T-helper 17 cell (primary cell): ENCODE measurements around the gene FKBP3. TPM values are rescaled to one million over a fixed set of nuclear protein-coding genes. Genes with fewer than 3 reads are reported as not detected.
A peak's percentile ranks its signal among the peaks of the same experiment; 100 is the strongest.
"Not testable (repeated sequence)": the region's sequence is repeated elsewhere in the genome, so short reads cannot be mapped to it uniquely, and the experiment has no call there.

ENCODE experiments used
- ATAC-seq: fragments of 150-1000 bp; cut with Tn5 transposase; 2 replicates; pipeline ENCODE4 v1.10.0; 2021; ENCODE audit warnings: mild to moderate bottlenecking, moderate library complexity
- DNase-seq, 3 donors: peaks; one replicate each; pipeline versions ENCODE4 v3.0.0 to v3.0.0-alpha.2; 2020 to 2021
- H3K9me3 ChIP-seq: one replicate; pipeline ENCODE4 v1.7.0; 2013; ENCODE audit warnings: low read length, mild to moderate bottlenecking; ENCODE audit not compliant: control insufficient read depth, poor library complexity, severe bottlenecking
- H3K27ac Mint-ChIP-seq: one replicate; pipeline ENCODE4 v1.8.0; 2022; ENCODE audit warnings: mild to moderate bottlenecking, moderate library complexity, mixed read lengths
- H3K27me3 Mint-ChIP-seq: one replicate; pipeline ENCODE4 v1.8.0; 2022; ENCODE audit warnings: mixed read lengths
- H3K36me3 Mint-ChIP-seq: one replicate; pipeline ENCODE4 v1.8.0; 2022; ENCODE audit warnings: low read depth, mixed read lengths
- H3K4me1 Mint-ChIP-seq: one replicate; pipeline ENCODE4 v1.8.0; 2022; ENCODE audit warnings: mild to moderate bottlenecking, mixed read lengths
- H3K4me3 Mint-ChIP-seq: one replicate; pipeline ENCODE4 v1.8.0; 2022; ENCODE audit warnings: mild to moderate bottlenecking, moderate library complexity, mixed read lengths
- total RNA-seq, 4 donors: library from RNA in 2 of 4; stranded (reverse) in 2 of 4; gene quantifications; one replicate each; pipeline ENCODE4 v1.2.3 and lab custom pipeline; 2022 to 2026

FKBP3 gene
- total RNA-seq, 2 donors from 2014 or later = 30.1 to 31.4 TPM

- Mint-ChIP-seq H3K27me3 (no peaks in the 10 kb centered on the region), H3K4me3 (no peak overlapping the region), H3K4me1 (peaks cover 15% of the 10 kb centered on the region), H3K36me3 (peaks cover 8% of the 10 kb centered on the region), H3K27ac (no peak overlapping the region)
- no peaks in the 10 kb centered on the region for H3K9me3 ChIP-seq
- no peak for DNase-seq
- no peak for ATAC-seq
These were observed 39.1 kb downstream of the FKBP3 start for GRCh38 chr14:45095143-45095542.

- H3K27me3 Mint-ChIP-seq = no peaks in the 10 kb centered on the region
- DNase-seq (no peak), ATAC-seq (no peak)
- no peak overlapping the region for H3K27ac Mint-ChIP-seq
- no peaks in the 10 kb centered on the region for H3K9me3 ChIP-seq
- H3K4me3 Mint-ChIP-seq = no peak overlapping the region
- H3K4me1 Mint-ChIP-seq = peaks cover 19% of the 10 kb centered on the region
- peaks cover 8% of the 10 kb centered on the region for H3K36me3 Mint-ChIP-seq
These were observed 40.0 kb downstream of the FKBP3 start for GRCh38 chr14:45094275-45094674.

DNA sequence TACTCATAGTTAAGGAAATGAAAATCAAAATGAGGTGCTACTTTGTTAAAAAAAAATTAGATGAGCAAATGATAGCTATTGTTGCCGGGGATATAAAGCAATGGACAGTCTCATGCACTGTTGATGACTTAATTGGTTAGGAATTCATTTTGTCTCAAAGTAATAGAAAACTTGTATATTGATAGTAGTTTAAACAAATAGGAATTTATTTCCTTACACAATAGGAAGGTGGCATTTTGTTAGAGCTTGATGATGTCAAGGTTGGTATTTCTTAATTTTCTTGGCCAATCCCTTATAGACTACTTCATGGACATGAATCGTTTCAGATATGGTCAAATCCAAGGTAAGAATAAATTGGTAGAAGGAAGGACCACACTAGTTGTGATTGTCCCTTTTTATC, 42.6 kb downstream of the FKBP3 start:
- no peak overlapping the region for H3K4me3 Mint-ChIP-seq
- no peaks in the 10 kb centered on the region for H3K27me3 Mint-ChIP-seq

GRCh38 chr14:45089813-45090212, 44.5 kb downstream of the FKBP3 start:
- Mint-ChIP-seq H3K4me3 (no peak overlapping the region), H3K27ac (peak overlapping the region; percentile 49), H3K4me1 (peaks cover 46% of the 10 kb centered on the region), H3K27me3 (no peaks in the 10 kb centered on the region), H3K36me3 (no peaks in the 10 kb centered on the region)
- no peaks in the 10 kb centered on the region for H3K9me3 ChIP-seq
- ATAC-seq (peak; percentile 44), DNase-seq (no peak)

More for the DNA sequence above, 42.6 kb downstream of the FKBP3 start:
- DNase-seq (no peak), ATAC-seq (no peak)
- H3K27ac Mint-ChIP-seq = peak overlapping the region; percentile 16
- no peaks in the 10 kb centered on the region for H3K9me3 ChIP-seq
- H3K4me1 Mint-ChIP-seq = peaks cover 35% of the 10 kb centered on the region
- H3K36me3 Mint-ChIP-seq = peaks cover 3% of the 10 kb centered on the region

- no peaks in the 10 kb centered on the region for H3K27me3 Mint-ChIP-seq
- H3K27ac Mint-ChIP-seq = peak overlapping the region; percentile 97
- no peaks in the 10 kb centered on the region for H3K9me3 ChIP-seq
- ATAC-seq (no peak), DNase-seq (no peak)
- no peaks in the 10 kb centered on the region for H3K36me3 Mint-ChIP-seq
- H3K4me1 Mint-ChIP-seq = peaks cover 47% of the 10 kb centered on the region
- peak overlapping the region; percentile 95 for H3K4me3 Mint-ChIP-seq
These were observed 49.3 kb downstream of the FKBP3 start for GRCh38 chr14:45084946-45085346.

- H3K4me1 Mint-ChIP-seq = peaks cover 40% of the 10 kb centered on the region
- peak within 1 kb of the TSS; percentile 95 for H3K4me3 Mint-ChIP-seq
- H3K27me3 Mint-ChIP-seq = no peaks in the 10 kb centered on the region
- H3K27ac Mint-ChIP-seq = peak within 1 kb of the TSS; percentile 97
- peak; percentile 93 for ATAC-seq
- no peaks in the 10 kb centered on the region for H3K36me3 Mint-ChIP-seq
- no peaks in the 10 kb centered on the region for H3K9me3 ChIP-seq
- DNase-seq = peak; percentile 92 to 96 (median 96)
These were observed 50.1 kb downstream of the FKBP3 start, which contains the start of gene PRPF39 for GRCh38 chr14:45083976-45084722. Gene PRPF39, plus strand, starts transcription at chr14:45084116. Its CDS starts 11,124 bp downstream, at chr14:45095240.

GRCh38 chr14:45083617-45083975, 50.7 kb downstream of the FKBP3 start:
- H3K9me3 ChIP-seq = no peaks in the 10 kb centered on the region
- H3K27ac Mint-ChIP-seq = peak overlapping the region; percentile 97
- no peak for ATAC-seq
- no peaks in the 10 kb centered on the region for H3K27me3 Mint-ChIP-seq
- peaks cover 38% of the 10 kb centered on the region for H3K4me1 Mint-ChIP-seq
- H3K36me3 Mint-ChIP-seq = no peaks in the 10 kb centered on the region
- DNase-seq = no peak
- peak overlapping the region; percentile 95 for H3K4me3 Mint-ChIP-seq

DNA sequence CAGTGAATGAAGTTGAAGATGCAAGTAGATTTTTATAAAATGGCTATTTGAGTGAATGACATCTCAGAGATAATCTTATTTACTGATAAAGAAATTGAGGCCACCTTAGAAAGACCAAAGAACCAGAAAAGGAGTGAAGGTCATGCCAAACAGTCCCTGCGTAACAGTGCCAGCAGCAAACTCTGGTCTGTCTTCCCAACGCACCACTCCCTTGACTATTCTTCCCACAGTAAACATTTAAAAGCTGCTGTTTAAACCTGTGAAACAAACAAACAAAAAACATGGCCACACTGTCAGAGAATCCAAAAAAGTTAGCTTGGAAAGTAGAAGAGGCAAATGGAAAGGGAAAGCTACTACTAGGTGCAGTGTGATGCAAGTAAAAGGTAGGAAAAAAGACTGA, 51.9 kb downstream of the FKBP3 start:
- Mint-ChIP-seq H3K4me3 (peak overlapping the region; percentile 47), H3K27ac (no peak overlapping the region), H3K36me3 (peaks cover 2% of the 10 kb centered on the region), H3K27me3 (no peaks in the 10 kb centered on the region), H3K4me1 (peaks cover 30% of the 10 kb centered on the region)
- ATAC-seq (no peak), DNase-seq (no peak)
- H3K9me3 ChIP-seq = no peaks in the 10 kb centered on the region

DNA sequence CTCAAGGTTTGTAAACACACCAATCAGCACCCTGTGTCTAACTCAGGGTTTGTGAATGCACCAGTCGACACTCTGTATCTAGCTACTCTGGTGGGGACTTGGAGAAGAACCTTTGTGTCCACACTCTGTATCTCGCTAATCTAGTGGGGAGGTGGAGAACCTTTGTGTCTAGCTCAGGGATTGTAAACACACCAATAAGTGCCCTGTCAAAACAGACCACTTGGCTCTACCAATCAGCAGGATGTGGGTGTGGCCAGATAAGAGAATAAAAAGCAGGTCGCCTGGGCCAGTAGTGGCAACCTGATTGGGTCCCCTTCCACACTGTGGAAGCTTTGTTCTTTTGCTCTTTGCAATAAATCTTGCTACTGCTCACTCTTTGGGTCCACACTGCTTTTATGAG, 53.2 kb downstream of the FKBP3 start:
- not testable (repeated sequence) for H3K36me3 Mint-ChIP-seq, ATAC-seq, H3K9me3 ChIP-seq, H3K4me3 Mint-ChIP-seq, H3K27me3 Mint-ChIP-seq, DNase-seq
- H3K4me1 Mint-ChIP-seq = peaks cover 20% of the 10 kb centered on the region
- peak overlapping the region; percentile 37 for H3K27ac Mint-ChIP-seq

- not testable (repeated sequence) for H3K27me3 Mint-ChIP-seq, H3K9me3 ChIP-seq, ATAC-seq, DNase-seq, H3K36me3 Mint-ChIP-seq, H3K27ac Mint-ChIP-seq, H3K4me3 Mint-ChIP-seq
- H3K4me1 Mint-ChIP-seq = peaks cover 15% of the 10 kb centered on the region
These were observed 53.8 kb downstream of the FKBP3 start for GRCh38 chr14:45080416-45080968.

DNA sequence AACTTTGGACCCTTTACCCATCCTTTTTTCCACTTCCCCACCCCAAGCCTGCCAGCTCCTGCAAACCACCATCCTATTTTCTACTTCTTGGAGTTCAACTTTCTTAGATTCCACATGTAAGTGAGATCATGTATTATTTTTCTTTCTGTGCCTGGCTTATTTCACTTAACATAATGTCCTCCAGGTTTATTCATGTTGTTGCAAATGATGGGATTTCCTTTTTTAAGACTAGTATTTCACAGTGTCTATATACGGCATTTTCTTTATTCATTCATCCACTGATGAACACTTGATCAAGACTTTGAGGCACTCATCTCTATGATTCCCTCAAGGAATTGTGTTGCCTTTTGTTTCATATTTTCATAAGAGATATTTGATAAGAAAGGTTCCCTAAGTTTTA, 56.0 kb downstream of the FKBP3 start:
- no peak overlapping the region for H3K4me3 Mint-ChIP-seq
- no peak overlapping the region for H3K27ac Mint-ChIP-seq
- DNase-seq (no peak), ATAC-seq (no peak)
- no peaks in the 10 kb centered on the region for H3K27me3 Mint-ChIP-seq
- H3K4me1 Mint-ChIP-seq = peaks cover 5% of the 10 kb centered on the region
- H3K9me3 ChIP-seq = no peaks in the 10 kb centered on the region
- peaks cover 2% of the 10 kb centered on the region for H3K36me3 Mint-ChIP-seq

DNA sequence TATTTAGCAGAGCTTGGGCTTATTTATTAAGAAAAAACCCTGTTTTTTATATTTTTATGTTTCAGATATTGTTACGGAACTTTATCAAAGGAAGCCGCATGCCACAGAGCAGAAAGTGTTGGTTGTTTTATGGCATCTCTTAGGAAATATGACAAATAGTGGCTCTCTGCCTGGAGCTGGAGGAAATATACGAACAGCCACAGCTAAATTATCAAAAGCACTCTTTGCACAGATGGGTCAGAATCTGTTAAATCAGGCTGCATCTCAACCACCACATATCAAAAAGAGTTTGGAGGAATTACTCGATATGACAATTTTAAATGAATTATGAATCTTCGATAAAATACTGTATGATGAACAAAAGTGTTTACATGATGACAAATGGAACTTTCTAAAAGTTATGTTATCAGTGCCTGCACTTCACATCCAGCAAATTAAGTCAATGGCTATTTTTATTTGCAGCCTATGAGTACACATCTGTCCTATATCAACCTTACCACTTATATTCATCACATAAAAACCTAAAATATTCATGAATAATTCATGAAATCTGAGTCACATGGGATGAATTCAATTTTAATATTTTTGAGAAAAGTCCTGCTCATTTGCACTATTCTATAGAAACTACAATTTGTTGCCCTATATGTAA, 60.9 kb downstream of the FKBP3 start:
- H3K9me3 ChIP-seq = no peaks in the 10 kb centered on the region
- peaks cover 4% of the 10 kb centered on the region for H3K36me3 Mint-ChIP-seq
- H3K4me1 Mint-ChIP-seq = no peaks in the 10 kb centered on the region
- ATAC-seq = no peak
- H3K27me3 Mint-ChIP-seq = no peaks in the 10 kb centered on the region
- no peak for DNase-seq
- no peak overlapping the region for H3K4me3 Mint-ChIP-seq
- no peak overlapping the region for H3K27ac Mint-ChIP-seq

DNA sequence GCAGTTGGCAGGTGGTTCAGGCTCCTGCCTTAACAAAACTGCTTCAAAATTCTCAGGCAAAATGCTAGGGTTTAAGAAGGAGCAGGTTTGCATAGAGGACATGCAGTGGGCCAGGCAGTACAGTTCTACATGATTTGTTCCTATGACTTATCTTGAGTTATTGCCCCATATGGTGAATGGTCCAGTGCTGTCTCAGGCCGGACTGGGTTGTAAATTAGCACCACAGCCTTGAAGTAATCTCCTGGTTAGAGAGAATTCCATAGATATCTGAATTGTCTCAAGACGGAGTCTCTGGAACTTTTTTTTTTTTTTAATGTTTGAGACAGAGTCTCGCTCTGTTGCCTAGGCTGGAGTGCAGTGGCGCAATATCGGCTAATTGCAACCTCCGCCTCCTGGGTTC, 62.2 kb downstream of the FKBP3 start:
- no peak for ATAC-seq

More for the DNA sequence above, 62.2 kb downstream of the FKBP3 start:
- H3K4me1 Mint-ChIP-seq = no peaks in the 10 kb centered on the region
- H3K36me3 Mint-ChIP-seq = peaks cover 2% of the 10 kb centered on the region
- H3K27me3 Mint-ChIP-seq = no peaks in the 10 kb centered on the region
- H3K4me3 Mint-ChIP-seq = no peak overlapping the region
- DNase-seq = no peak
- H3K9me3 ChIP-seq = no peaks in the 10 kb centered on the region
- H3K27ac Mint-ChIP-seq = no peak overlapping the region
